WTC11 (cell line): ENCODE measurements around the gene OTOS. TPM values are rescaled to one million over a fixed set of nuclear protein-coding genes. Genes with fewer than 3 reads are reported as not detected.

ENCODE experiments used
- ATAC-seq: fragments of 200-7000 bp; cut with Tn5 transposase; 2 replicates; pipeline ENCODE4 v1.10.0; 2021; ENCODE audit warnings: mild to moderate bottlenecking, moderate library complexity
- CTCF ChIA-PET: fragments of 300-600 bp; sonication (Branson Sonifier 250); formaldehyde crosslinking; loops from one replicate; lab custom pipeline; 2021; ENCODE audit warnings: antibody characterized with exemption; lab: Charles Lee
- POLR2A ChIA-PET: fragments of 350-600 bp; sonication (Branson Sonifier 250); formaldehyde crosslinking; loops from one replicate; lab custom pipeline; 2021; ENCODE audit warnings: antibody characterized with exemption; lab: Charles Lee
- DNase-seq: peaks from one replicate; pipeline ENCODE4 v3.0.0; 2021; ENCODE audit warnings: low spot score
- H3K27ac Mint-ChIP-seq: 2 replicates; pipeline ENCODE4 v1.8.0; 2021; ENCODE audit warnings: mixed read lengths
- H3K27me3 Mint-ChIP-seq: 2 replicates; pipeline ENCODE4 v1.8.0; 2021; ENCODE audit warnings: low read depth, mild to moderate bottlenecking, moderate library complexity, mixed read lengths
- H3K36me3 Mint-ChIP-seq: 2 replicates; pipeline ENCODE4 v1.8.0; 2021; ENCODE audit warnings: mixed read lengths
- H3K4me1 Mint-ChIP-seq: 2 replicates; pipeline ENCODE4 v1.8.0; 2022; ENCODE audit warnings: mixed read lengths
- H3K4me3 Mint-ChIP-seq: 2 replicates; pipeline ENCODE4 v1.8.0; 2021; ENCODE audit warnings: mild to moderate bottlenecking, moderate library complexity, mixed read lengths
- H3K9me3 Mint-ChIP-seq: 2 replicates; pipeline ENCODE4 v1.8.0; 2021; ENCODE audit warnings: mixed read lengths
- CBFB ChIP-seq: sonication (generic); formaldehyde crosslinking; IDR thresholded peaks from 2 replicates; pipeline ENCODE4 v1.8.1; 2022; ENCODE audit warnings: mild to moderate bottlenecking, low read depth, missing genetic modification reagents
- CDX4 ChIP-seq: fragments of 250-450 bp; sonication (Bioruptor Pico); IDR thresholded peaks from 2 replicates; pipeline ENCODE4 v1.9.0; 2021; ENCODE audit warnings: moderate library complexity, mild to moderate bottlenecking, inconsistent platforms, borderline replicate concordance
- ESRRA ChIP-seq: sonication (generic); formaldehyde crosslinking; IDR thresholded peaks from 2 replicates; pipeline ENCODE4 v1.8.1; 2022; ENCODE audit warnings: mild to moderate bottlenecking, missing genetic modification reagents, borderline replicate concordance
- GRHL2 ChIP-seq: fragments of 250-450 bp; sonication (Bioruptor Pico); IDR thresholded peaks from 2 replicates; pipeline ENCODE4 v1.8.0; 2022; ENCODE audit warnings: mild to moderate bottlenecking, moderate library complexity; ENCODE audit not compliant: insufficient replicate concordance, severe bottlenecking
- GTF2I ChIP-seq: fragments of 250-450 bp; sonication (Bioruptor Pico); conservative IDR thresholded peaks from 2 replicates; pipeline ENCODE4 v1.4.0; 2021; ENCODE audit warnings: mild to moderate bottlenecking
- JAZF1 ChIP-seq: fragments of 250-450 bp; sonication (Bioruptor Pico); IDR thresholded peaks from 2 replicates; pipeline ENCODE4 v1.9.0; 2021; ENCODE audit warnings: moderate library complexity, mild to moderate bottlenecking, inconsistent platforms
- KAT7 ChIP-seq: sonication (generic); formaldehyde crosslinking; IDR thresholded peaks from 2 replicates; pipeline ENCODE4 v1.8.1; 2023; ENCODE audit warnings: missing genetic modification reagents, mild to moderate bottlenecking, borderline replicate concordance
- NFATC4 ChIP-seq: fragments of 250-450 bp; sonication (Bioruptor Pico); IDR thresholded peaks from 2 replicates; pipeline ENCODE4 v1.9.0; 2021; ENCODE audit warnings: mild to moderate bottlenecking
- NFYB ChIP-seq: sonication (generic); formaldehyde crosslinking; conservative IDR thresholded peaks from 2 replicates; pipeline ENCODE4 v1.8.0; 2022; ENCODE audit warnings: low read depth, missing genetic modification reagents
- OVOL2 ChIP-seq: fragments of 250-450 bp; sonication (Bioruptor Pico); IDR thresholded peaks from 2 replicates; pipeline ENCODE4 v1.9.0; 2021; ENCODE audit warnings: mild to moderate bottlenecking, borderline replicate concordance
- TEAD4 ChIP-seq: sonication (generic); formaldehyde crosslinking; IDR thresholded peaks from 2 replicates; pipeline ENCODE4 v1.8.0; 2022; ENCODE audit warnings: mild to moderate bottlenecking, missing genetic modification reagents
- ZNF396 ChIP-seq: fragments of 250-450 bp; sonication (Bioruptor Pico); IDR thresholded peaks from 2 replicates; pipeline ENCODE4 v1.8.0; 2021; ENCODE audit warnings: mild to moderate bottlenecking, moderate library complexity, borderline replicate concordance
- ZNF416 ChIP-seq: fragments of 250-450 bp; sonication (Bioruptor Pico); IDR thresholded peaks from 2 replicates; pipeline ENCODE4 v1.9.0; 2021; ENCODE audit warnings: mild to moderate bottlenecking, inconsistent platforms
- total RNA-seq: library from RNA; stranded (reverse); gene quantifications from 3 replicates; pipeline ENCODE4 v1.2.3, GENCODE V29; 2021
- TF ChIP-seq, protein P1 (sequence below): sonication (generic); formaldehyde crosslinking; IDR thresholded peaks from 2 replicates; pipeline ENCODE4 v1.8.0; 2022; ENCODE audit warnings: mild to moderate bottlenecking, missing genetic modification reagents
- TF ChIP-seq, protein P2 (sequence below): sonication (generic); formaldehyde crosslinking; IDR thresholded peaks from 2 replicates; pipeline ENCODE4 v1.8.1; 2023; ENCODE audit warnings: mild to moderate bottlenecking, missing genetic modification reagents, moderate library complexity
- TF ChIP-seq, protein P3 (sequence below): sonication (generic); formaldehyde crosslinking; IDR thresholded peaks from 2 replicates; pipeline ENCODE4 v1.8.0; 2022; ENCODE audit warnings: mild to moderate bottlenecking, missing genetic modification reagents
- TF ChIP-seq, protein P4 (sequence below): sonication (generic); formaldehyde crosslinking; IDR thresholded peaks from 2 replicates; pipeline ENCODE4 v1.8.1; 2023; ENCODE audit warnings: mild to moderate bottlenecking, moderate library complexity, missing genetic modification reagents
- TF ChIP-seq, protein P5 (sequence below): sonication (generic); formaldehyde crosslinking; IDR thresholded peaks from 2 replicates; pipeline ENCODE4 v1.8.1; 2023; ENCODE audit warnings: mild to moderate bottlenecking, missing genetic modification reagents

Gene OTOS
- total RNA-seq, 1 experiment from 2014 or later = not detected

DNA sequence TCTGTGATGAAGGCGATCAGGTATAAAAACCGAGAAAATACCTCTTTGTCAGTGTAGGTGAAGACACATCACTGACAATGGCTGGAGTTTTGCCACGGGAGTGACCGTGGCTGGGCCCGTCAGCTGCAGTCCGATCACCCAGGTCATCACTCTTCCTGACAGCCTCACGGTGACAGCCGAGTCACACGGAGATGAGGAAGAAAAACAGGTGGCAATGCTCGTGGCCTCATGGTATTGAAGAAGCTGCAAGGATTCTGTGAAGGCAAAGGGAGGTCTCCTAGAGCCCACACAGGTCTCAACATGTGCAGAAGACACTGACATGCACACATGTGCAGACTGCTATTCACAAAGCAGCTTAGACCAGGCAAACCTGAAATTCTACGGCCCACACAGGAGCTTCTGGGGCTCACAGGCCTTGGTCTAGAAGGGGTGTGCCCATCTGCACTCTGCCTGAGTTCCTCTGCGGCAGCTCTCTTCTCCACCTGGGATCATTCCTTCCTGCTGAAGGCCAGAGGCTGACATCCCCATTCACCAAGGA, 11.8 kb downstream of the OTOS start:
- H3K36me3 Mint-ChIP-seq = peaks cover 59% of the 10 kb centered on the region
- POLR2A ChIA-PET = interaction anchor here (1.2 kb wide), 1 partner anchor 62 kb away, joined by 3 read pairs; no protein-coding TSS in a partner anchor
- H3K27ac Mint-ChIP-seq = no peak overlapping the region
- no peaks in the 10 kb centered on the region for H3K27me3 Mint-ChIP-seq
- no peaks in the 10 kb centered on the region for H3K9me3 Mint-ChIP-seq
- no peak overlapping the region for H3K4me3 Mint-ChIP-seq
- CTCF ChIA-PET = interaction anchor here (1.1 kb wide), 1 partner anchor 90 kb away, joined by 3 read pairs; no protein-coding TSS in a partner anchor
- no peak for TF ChIP-seq ESRRA (CRISPR knock-in tag)
- no peak for TF ChIP-seq GRHL2 (CRISPR knock-in tag)
- TF ChIP-seq NFATC4 (CRISPR knock-in tag) = no peak
- TF ChIP-seq JAZF1 (CRISPR knock-in tag) = no peak
- no peak for TF ChIP-seq GTF2I (CRISPR knock-in tag)
- TF ChIP-seq, protein P1, sequence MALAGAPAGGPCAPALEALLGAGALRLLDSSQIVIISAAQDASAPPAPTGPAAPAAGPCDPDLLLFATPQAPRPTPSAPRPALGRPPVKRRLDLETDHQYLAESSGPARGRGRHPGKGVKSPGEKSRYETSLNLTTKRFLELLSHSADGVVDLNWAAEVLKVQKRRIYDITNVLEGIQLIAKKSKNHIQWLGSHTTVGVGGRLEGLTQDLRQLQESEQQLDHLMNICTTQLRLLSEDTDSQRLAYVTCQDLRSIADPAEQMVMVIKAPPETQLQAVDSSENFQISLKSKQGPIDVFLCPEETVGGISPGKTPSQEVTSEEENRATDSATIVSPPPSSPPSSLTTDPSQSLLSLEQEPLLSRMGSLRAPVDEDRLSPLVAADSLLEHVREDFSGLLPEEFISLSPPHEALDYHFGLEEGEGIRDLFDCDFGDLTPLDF (CRISPR knock-in tag) = no peak
- TF ChIP-seq, protein P2, sequence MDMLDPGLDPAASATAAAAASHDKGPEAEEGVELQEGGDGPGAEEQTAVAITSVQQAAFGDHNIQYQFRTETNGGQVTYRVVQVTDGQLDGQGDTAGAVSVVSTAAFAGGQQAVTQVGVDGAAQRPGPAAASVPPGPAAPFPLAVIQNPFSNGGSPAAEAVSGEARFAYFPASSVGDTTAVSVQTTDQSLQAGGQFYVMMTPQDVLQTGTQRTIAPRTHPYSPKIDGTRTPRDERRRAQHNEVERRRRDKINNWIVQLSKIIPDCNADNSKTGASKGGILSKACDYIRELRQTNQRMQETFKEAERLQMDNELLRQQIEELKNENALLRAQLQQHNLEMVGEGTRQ = no peak
- TF ChIP-seq ZNF416 (CRISPR knock-in tag) = no peak
- TF ChIP-seq, protein P3, sequence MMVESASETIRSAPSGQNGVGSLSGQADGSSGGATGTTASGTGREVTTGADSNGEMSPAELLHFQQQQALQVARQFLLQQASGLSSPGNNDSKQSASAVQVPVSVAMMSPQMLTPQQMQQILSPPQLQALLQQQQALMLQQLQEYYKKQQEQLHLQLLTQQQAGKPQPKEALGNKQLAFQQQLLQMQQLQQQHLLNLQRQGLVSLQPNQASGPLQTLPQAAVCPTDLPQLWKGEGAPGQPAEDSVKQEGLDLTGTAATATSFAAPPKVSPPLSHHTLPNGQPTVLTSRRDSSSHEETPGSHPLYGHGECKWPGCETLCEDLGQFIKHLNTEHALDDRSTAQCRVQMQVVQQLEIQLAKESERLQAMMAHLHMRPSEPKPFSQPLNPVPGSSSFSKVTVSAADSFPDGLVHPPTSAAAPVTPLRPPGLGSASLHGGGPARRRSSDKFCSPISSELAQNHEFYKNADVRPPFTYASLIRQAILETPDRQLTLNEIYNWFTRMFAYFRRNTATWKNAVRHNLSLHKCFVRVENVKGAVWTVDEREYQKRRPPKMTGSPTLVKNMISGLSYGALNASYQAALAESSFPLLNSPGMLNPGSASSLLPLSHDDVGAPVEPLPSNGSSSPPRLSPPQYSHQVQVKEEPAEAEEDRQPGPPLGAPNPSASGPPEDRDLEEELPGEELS (CRISPR knock-in tag) = no peak
- TF ChIP-seq, protein P4, sequence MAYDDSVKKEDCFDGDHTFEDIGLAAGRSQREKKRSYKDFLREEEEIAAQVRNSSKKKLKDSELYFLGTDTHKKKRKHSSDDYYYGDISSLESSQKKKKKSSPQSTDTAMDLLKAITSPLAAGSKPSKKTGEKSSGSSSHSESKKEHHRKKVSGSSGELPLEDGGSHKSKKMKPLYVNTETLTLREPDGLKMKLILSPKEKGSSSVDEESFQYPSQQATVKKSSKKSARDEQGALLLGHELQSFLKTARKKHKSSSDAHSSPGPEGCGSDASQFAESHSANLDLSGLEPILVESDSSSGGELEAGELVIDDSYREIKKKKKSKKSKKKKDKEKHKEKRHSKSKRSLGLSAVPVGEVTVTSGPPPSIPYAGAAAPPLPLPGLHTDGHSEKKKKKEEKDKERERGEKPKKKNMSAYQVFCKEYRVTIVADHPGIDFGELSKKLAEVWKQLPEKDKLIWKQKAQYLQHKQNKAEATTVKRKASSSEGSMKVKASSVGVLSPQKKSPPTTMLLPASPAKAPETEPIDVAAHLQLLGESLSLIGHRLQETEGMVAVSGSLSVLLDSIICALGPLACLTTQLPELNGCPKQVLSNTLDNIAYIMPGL (CRISPR knock-in tag) = no peak
- TF ChIP-seq NFYB (CRISPR knock-in tag) = no peak
- TF ChIP-seq OVOL2 (CRISPR knock-in tag) = no peak
- TF ChIP-seq KAT7 (CRISPR knock-in tag) = no peak
- TF ChIP-seq, protein P5, sequence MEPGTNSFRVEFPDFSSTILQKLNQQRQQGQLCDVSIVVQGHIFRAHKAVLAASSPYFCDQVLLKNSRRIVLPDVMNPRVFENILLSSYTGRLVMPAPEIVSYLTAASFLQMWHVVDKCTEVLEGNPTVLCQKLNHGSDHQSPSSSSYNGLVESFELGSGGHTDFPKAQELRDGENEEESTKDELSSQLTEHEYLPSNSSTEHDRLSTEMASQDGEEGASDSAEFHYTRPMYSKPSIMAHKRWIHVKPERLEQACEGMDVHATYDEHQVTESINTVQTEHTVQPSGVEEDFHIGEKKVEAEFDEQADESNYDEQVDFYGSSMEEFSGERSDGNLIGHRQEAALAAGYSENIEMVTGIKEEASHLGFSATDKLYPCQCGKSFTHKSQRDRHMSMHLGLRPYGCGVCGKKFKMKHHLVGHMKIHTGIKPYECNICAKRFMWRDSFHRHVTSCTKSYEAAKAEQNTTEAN (CRISPR knock-in tag) = no peak
- no peak for TF ChIP-seq CBFB (CRISPR knock-in tag)
- no peak for TF ChIP-seq CDX4
- TF ChIP-seq TEAD4 (CRISPR knock-in tag) = no peak
- no peak for TF ChIP-seq ZNF396 (CRISPR knock-in tag)
- no peaks in the 10 kb centered on the region for H3K4me1 Mint-ChIP-seq
- ATAC-seq = no peak
- DNase-seq = no peak
